Astrocyte of the spinal cord (primary cell): Measurements from ENCODE around the gene AANAT.

ENCODE experiments used
- DNase-seq: peaks from one replicate; pipeline ENCODE4 v3.0.0; 2011; ENCODE audit warnings: low read depth, low spot score
- H3K4me3 ChIP-seq: 2 replicates; pipeline ENCODE4 v1.5.1; 2011; ENCODE audit warnings: low read depth, mild to moderate bottlenecking, low read length, moderate library complexity
- in situ Hi-C: cut with HindIII; loops from 2 replicates; pipeline ENCODE4 v1.10.0; 2017; ENCODE audit warnings: low sequenced_read_pairs
- TF ChIP-seq, protein P1 (sequence below): IDR thresholded peaks from 2 replicates; pipeline ENCODE4 v1.5.1; 2012; ENCODE audit warnings: low read depth, mild to moderate bottlenecking, low read length, inconsistent platforms

The AANAT gene

GRCh38 chr17:76426853-76427252 lies 40.5 kb upstream of the AANAT start:
- DNase-seq: no peak
- no peak overlapping the region for H3K4me3 ChIP-seq
- TF ChIP-seq, protein P1, sequence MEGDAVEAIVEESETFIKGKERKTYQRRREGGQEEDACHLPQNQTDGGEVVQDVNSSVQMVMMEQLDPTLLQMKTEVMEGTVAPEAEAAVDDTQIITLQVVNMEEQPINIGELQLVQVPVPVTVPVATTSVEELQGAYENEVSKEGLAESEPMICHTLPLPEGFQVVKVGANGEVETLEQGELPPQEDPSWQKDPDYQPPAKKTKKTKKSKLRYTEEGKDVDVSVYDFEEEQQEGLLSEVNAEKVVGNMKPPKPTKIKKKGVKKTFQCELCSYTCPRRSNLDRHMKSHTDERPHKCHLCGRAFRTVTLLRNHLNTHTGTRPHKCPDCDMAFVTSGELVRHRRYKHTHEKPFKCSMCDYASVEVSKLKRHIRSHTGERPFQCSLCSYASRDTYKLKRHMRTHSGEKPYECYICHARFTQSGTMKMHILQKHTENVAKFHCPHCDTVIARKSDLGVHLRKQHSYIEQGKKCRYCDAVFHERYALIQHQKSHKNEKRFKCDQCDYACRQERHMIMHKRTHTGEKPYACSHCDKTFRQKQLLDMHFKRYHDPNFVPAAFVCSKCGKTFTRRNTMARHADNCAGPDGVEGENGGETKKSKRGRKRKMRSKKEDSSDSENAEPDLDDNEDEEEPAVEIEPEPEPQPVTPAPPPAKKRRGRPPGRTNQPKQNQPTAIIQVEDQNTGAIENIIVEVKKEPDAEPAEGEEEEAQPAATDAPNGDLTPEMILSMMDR: no peak
- in situ Hi-C loops: no loop called here

DNA sequence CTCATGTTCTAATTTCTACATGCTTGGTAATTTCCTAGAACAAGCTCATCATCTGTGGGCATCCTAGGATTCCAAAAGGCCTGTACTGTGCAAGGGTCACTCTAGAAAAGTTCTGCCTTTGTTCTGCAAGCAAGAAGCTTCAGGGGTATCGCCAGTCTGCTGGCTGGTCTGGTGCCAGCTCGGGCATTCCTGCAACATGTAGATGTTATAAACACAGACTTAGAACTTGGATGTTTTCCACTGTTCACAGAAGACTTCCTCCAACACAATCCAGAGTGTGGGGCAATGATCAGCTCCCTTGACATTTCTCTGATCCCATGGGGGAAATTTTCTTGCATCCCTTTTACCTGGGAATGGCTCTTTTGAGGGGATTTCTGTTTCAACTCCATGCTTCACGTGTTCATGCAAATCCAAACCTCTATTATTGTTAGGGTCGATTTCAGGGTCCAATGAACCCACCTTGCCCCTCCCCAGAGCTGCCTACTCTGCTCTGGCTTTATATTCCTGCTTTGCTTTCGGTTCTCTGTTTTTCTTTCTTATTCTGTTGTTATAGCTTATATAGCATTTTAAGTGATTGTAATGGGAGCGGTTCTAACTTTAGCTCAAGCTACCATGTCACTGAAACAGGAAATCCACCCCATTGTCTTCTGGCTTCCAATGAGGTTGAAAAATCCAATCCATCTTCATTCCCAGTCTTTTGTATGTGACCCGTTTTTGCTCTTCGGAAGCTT lies 39.7 kb upstream of the AANAT start:
- TF ChIP-seq, protein P1: no peak
- H3K4me3 ChIP-seq: no peak overlapping the region
- peak; percentile 47 for DNase-seq
- in situ Hi-C loops: no loop called here

GRCh38 chr17:76428511-76428910 lies 38.9 kb upstream of the AANAT start:
- TF ChIP-seq, protein P1: no peak
- DNase-seq: no peak
- in situ Hi-C loops: no loop called here
- H3K4me3 ChIP-seq: no peak overlapping the region

- no peak for DNase-seq
- TF ChIP-seq, protein P1: no peak
- no peak overlapping the region for H3K4me3 ChIP-seq
- in situ Hi-C loops: no loop called here
Measured at GRCh38 chr17:76431509-76431908, 35.9 kb upstream of the AANAT start.

- no peak for DNase-seq
- TF ChIP-seq, protein P1: no peak
- H3K4me3 ChIP-seq: no peak overlapping the region
- in situ Hi-C loops: no loop called here
Measured at GRCh38 chr17:76432004-76432403, 35.4 kb upstream of the AANAT start.

DNA sequence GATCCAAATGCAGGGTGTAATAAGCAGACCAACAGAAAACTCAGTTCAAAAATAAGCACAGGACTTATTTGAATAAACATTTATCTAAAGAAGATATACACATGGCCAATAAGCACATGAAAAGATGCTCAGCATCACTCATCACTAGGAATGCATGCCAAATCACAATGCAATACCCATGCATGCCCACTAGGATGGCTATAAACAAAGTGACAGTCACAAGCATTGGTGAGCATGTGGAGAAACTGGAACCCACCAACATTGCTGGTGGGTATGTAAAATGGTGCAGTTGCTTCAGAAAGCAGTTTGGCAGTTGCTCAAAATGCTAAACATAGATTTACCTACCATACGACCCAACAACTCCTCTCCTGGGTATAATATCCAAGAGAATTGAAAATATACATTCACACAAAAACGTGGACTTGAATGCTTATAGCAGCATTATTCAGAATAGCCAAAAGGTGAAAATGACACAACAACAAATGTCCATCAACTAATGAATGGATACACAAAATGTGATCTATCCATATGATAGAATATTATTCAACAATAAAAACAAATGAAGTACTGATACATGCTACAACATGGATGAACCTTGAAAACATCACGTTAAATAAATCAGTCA lies 34.6 kb upstream of the AANAT start:
- in situ Hi-C loops: no loop called here
- no peak for DNase-seq
- TF ChIP-seq, protein P1: peak; percentile 53
- H3K4me3 ChIP-seq: no peak overlapping the region
